NCI-H187 treated with DMSO at 0.1 percent for 48 hours (cell line): Measurements from ENCODE around the gene ZNF219.

Experiments
- DNase-seq: peaks from one replicate; lab custom pipeline; 2025; lab: John Stamatoyannopoulos, UW

The ZNF219 gene

GRCh38 chr14:21068521-21069387 is 29.7 kb downstream of the ZNF219 start:
- no peak for DNase-seq

- no peak for DNase-seq
Measured at GRCh38 chr14:21066882-21067502, 31.5 kb downstream of the ZNF219 start.

GRCh38 chr14:21063479-21063878 is 35.0 kb downstream of the ZNF219 start:
- no peak for DNase-seq

GRCh38 chr14:21061347-21061668 is 37.1 kb downstream of the ZNF219 start:
- DNase-seq, result no peak

GRCh38 chr14:21060614-21061346 is 37.7 kb downstream of the ZNF219 start:
- no peak for DNase-seq

- DNase-seq, result no peak
Measured at GRCh38 chr14:21059842-21060613, 38.4 kb downstream of the ZNF219 start.

GRCh38 chr14:21058903-21059302 is 39.6 kb downstream of the ZNF219 start:
- no peak for DNase-seq

- DNase-seq, result no peak
Measured at GRCh38 chr14:21057803-21058675, 40.4 kb downstream of the ZNF219 start, which contains the start of gene RNASE8. Gene RNASE8 (plus strand): TSS chr14:21057822. CDS start chr14:21057893, 71 bp downstream.

GRCh38 chr14:21056520-21057163 is 41.8 kb downstream of the ZNF219 start:
- no peak for DNase-seq

- no peak for DNase-seq
Measured at GRCh38 chr14:21055432-21056117, 42.9 kb downstream of the ZNF219 start.

GRCh38 chr14:21054768-21055145 is 43.7 kb downstream of the ZNF219 start:
- DNase-seq, result no peak

- no peak for DNase-seq
Measured at GRCh38 chr14:21054123-21054767, 44.2 kb downstream of the ZNF219 start.

GRCh38 chr14:21053184-21054122 is 45.0 kb downstream of the ZNF219 start:
- no peak for DNase-seq

- no peak for DNase-seq
Measured at GRCh38 chr14:21050597-21050996, 47.9 kb downstream of the ZNF219 start.

GRCh38 chr14:21049271-21049673 is 49.2 kb downstream of the ZNF219 start:
- DNase-seq, result no peak

GRCh38 chr14:21048638-21049037 is 49.8 kb downstream of the ZNF219 start:
- no peak for DNase-seq

- DNase-seq, result no peak
Measured at GRCh38 chr14:21047378-21047781, 51.1 kb downstream of the ZNF219 start.

GRCh38 chr14:21043974-21044618 is 54.4 kb downstream of the ZNF219 start:
- DNase-seq, result no peak
